Transverse colon (tissue), 4 donors: ENCODE results near the gene SLC3A2. TPM values are rescaled to one million over a fixed set of nuclear protein-coding genes. Genes with fewer than 3 reads are reported as not detected.

Experiments
- DNase-seq: peaks from one replicate; pipeline ENCODE4 v3.0.0-alpha.2; 2019
- H3K27ac ChIP-seq, 4 donors: fragments of 200-600 bp; sonication (generic); 2 replicates each; pipeline ENCODE4 v1.5.1; 2016 to 2018; ENCODE audit warnings: inconsistent platforms in 4 of 4
- H3K27me3 ChIP-seq: fragments of 200-600 bp; sonication (generic); 2 replicates; pipeline ENCODE4 v1.5.1; 2017; ENCODE audit warnings: inconsistent platforms
- H3K36me3 ChIP-seq, 4 donors: fragments of 200-600 bp; sonication (generic); 2 replicates each; pipeline ENCODE4 v1.5.1; 2017 to 2019; ENCODE audit warnings: inconsistent platforms in 4 of 4
- H3K4me1 ChIP-seq, 4 donors: fragments of 200-600 bp; sonication (generic); 2 replicates each; pipeline ENCODE4 v1.5.1; 2017 to 2020; ENCODE audit warnings: inconsistent platforms in 4 of 4
- H3K4me3 ChIP-seq, 4 donors: fragments of 200-600 bp; sonication (generic); 1 replicate in 1 of 4; 2 replicates in 3 of 4; pipeline versions ENCODE4 v1.5.1 to v1.6.1; 2017 to 2019; ENCODE audit warnings: inconsistent platforms in 4 of 4
- H3K9me3 ChIP-seq, 2 donors: fragments of 200-600 bp; sonication (generic); 2 replicates each; pipeline ENCODE4 v1.5.1; 2017 to 2019; ENCODE audit warnings: inconsistent platforms in 2 of 2
- EP300 ChIP-seq: sonication (generic); formaldehyde crosslinking; IDR thresholded peaks from one replicate; pipeline ENCODE4 v1.6.1; 2017; ENCODE audit warnings: antibody characterized with exemption, low read depth
- POLR2A ChIP-seq: fragments of 450-650 bp; IDR thresholded peaks from one replicate; pipeline ENCODE4 v1.6.1; 2016; ENCODE audit warnings: antibody characterized with exemption, mild to moderate bottlenecking, moderate library complexity
- POLR2AphosphoS5 ChIP-seq, 3 donors: sonication (generic); formaldehyde crosslinking; IDR thresholded peaks; one replicate each; pipeline ENCODE4 v1.6.1; 2016; ENCODE audit warnings: antibody characterized with exemption in 3 of 3
- WGBS, 2 donors: methylation state at CpG; one replicate each; pipeline ENCODE4 v1.1.5; 2018; ENCODE audit warnings: low coverage in 1 of 2; 5-methylcytosine and 5-hydroxymethylcytosine counted together
- in situ Hi-C, 4 donors: fragments of 200-750 bp; cut with MboI; loops; one replicate each; pipeline versions ENCODE4 v1.15.0 to v1.15.1; 2017; ENCODE audit warnings: low sequenced_read_pairs in 3 of 4, low pct_ligation_motif_present in 1 of 4, low pct_unique_long_range_greater_than_20kb in 1 of 4
- intact Hi-C: fragments of 100-400 bp; cut with DNase I; formaldehyde crosslinking; loops from one replicate; pipeline ENCODE4 v1.15.1; 2023; ENCODE audit warnings: low total_unique reads
- total RNA-seq, 4 donors: library from RNA; depleted of rRNA; stranded (reverse); fragments of >200 nt; gene quantifications; one replicate each; pipeline ENCODE4 v1.1.0, GENCODE V29; 2016
- TF ChIP-seq, protein P1 (sequence below), 5 experiments: fragments of 200-600 bp in 3 of 5; fragments of 450-650 bp in 2 of 5; sonication (generic) in 3 of 5; IDR thresholded peaks; 1 replicate in 2 of 5; 2 replicates in 3 of 5; pipeline ENCODE4 v1.5.1; 2016 to 2017; ENCODE audit warnings: antibody characterized with exemption in 5 of 5, inconsistent platforms in 3 of 5, mild to moderate bottlenecking in 2 of 5, moderate library complexity in 1 of 5

The SLC3A2 gene
- total RNA-seq, 4 donors from 2014 or later, result 32.4 to 163 (median 129) TPM

DNA sequence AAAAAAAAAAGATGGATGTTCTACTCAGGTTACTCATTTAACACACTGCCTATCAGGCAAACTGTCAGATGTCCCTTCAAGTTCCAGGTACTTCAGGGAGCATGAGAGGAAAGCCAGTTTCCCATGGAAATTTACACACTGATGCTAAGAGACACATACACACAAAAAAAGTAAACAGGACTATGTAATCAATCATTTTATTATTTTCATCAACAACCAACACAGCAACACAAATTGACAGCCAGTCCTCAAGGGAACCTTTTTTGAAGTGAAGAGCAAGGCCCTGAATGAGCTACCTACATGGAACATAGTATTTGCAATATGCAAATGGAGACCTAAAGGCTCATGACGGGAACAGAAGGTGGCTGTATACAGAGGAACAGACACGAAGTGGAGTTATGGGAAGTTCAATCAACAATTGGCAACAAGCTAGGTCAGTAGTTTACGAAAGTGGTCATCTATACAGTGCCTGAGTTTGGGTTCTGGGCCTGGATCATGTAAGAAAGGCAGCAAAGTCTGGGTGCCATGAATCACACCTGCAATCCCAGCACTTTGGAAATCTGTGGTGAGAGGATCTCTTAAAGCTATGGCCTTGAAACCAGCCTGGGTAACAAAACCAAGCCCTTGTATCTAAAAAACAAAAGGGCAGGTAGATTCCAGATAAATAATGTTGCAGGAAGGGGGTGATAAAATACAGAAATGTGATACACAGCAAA, 28.7 kb upstream of the SLC3A2 start:
- H3K27me3 ChIP-seq, result no peaks in the 10 kb centered on the region
- peak in 1 of 3 donors; percentile 1 for TF ChIP-seq POLR2AphosphoS5 (IDR thresholded peaks at IDR 0.05)
- no peak for TF ChIP-seq POLR2A
- no peaks in the 10 kb centered on the region for H3K9me3 ChIP-seq
- peaks cover 11 to 32% (median 24%) of the 10 kb centered on the region in 4 donors for H3K4me1 ChIP-seq
- no peak overlapping the region for H3K27ac ChIP-seq
- intact Hi-C loops (no loop called here), in situ Hi-C loops (loop anchor here in 2 of 4 donors (25.0 kb wide), 2 partner anchors 265 to 465 kb away; partner anchors contain the start of gene TUT1 (in 1 of the 2))
- H3K4me3 ChIP-seq, result no peak overlapping the region
- 26 to 37% methylated on average over 3 of the region's 3 CpGs for WGBS, 2 donors
- DNase-seq, result no peak
- peaks cover 0 to 23% (median 10%) of the 10 kb centered on the region in 4 donors for H3K36me3 ChIP-seq

DNA sequence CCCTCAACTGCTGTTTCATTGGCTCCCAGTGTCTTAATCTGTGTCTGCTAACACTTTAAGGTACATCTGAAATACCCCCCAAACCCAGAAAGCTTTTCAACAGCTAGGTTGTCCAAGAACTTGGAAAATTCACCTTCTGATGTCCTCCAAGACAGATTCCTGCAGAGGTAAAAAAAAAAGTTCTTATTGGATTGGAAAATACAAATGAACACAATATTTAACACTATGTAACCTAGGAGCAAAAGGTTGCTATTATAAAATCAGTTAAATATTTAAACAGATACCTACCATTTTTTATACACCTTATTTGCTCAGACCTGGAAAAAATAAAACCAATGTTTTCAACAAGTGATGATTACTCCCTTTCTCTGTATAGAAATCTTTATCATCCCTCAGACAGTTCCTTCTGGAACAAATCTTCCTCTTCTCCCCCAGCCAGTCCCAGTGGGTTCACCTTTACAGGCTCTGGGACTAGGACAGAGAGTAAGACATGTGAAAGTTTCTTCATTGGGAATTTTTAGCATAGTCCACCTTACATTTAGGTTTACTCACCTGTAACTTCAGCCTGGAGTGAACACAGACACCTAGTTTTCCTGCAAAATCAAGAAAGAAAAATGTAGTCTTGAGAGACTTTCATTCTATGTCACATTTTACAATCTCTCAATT, 28.0 kb upstream of the SLC3A2 start:
- in situ Hi-C loops, result loop anchor here in 2 of 4 donors (25.0 kb wide), 2 partner anchors 265 to 465 kb away; partner anchors contain the start of gene TUT1 (in 1 of the 2)
- Histone ChIP-seq H3K27ac (no peak overlapping the region), H3K9me3 (no peaks in the 10 kb centered on the region), H3K4me3 (no peak overlapping the region), H3K27me3 (no peaks in the 10 kb centered on the region), H3K36me3 (peaks cover 0 to 23% (median 10%) of the 10 kb centered on the region in 4 donors), H3K4me1 (peaks cover 11 to 39% (median 24%) of the 10 kb centered on the region in 4 donors)
- TF ChIP-seq, protein P1, sequence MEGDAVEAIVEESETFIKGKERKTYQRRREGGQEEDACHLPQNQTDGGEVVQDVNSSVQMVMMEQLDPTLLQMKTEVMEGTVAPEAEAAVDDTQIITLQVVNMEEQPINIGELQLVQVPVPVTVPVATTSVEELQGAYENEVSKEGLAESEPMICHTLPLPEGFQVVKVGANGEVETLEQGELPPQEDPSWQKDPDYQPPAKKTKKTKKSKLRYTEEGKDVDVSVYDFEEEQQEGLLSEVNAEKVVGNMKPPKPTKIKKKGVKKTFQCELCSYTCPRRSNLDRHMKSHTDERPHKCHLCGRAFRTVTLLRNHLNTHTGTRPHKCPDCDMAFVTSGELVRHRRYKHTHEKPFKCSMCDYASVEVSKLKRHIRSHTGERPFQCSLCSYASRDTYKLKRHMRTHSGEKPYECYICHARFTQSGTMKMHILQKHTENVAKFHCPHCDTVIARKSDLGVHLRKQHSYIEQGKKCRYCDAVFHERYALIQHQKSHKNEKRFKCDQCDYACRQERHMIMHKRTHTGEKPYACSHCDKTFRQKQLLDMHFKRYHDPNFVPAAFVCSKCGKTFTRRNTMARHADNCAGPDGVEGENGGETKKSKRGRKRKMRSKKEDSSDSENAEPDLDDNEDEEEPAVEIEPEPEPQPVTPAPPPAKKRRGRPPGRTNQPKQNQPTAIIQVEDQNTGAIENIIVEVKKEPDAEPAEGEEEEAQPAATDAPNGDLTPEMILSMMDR (IDR thresholded peaks at IDR 0.05), result no peak
- TF ChIP-seq POLR2A, result no peak
- TF ChIP-seq EP300, result no peak
- no peak for TF ChIP-seq POLR2AphosphoS5 (IDR thresholded peaks at IDR 0.05)
- no peak for DNase-seq
- intact Hi-C loops, result loop anchor here (1.0 kb wide), 1 partner anchor 25 kb away; no protein-coding TSS in a partner anchor

DNA sequence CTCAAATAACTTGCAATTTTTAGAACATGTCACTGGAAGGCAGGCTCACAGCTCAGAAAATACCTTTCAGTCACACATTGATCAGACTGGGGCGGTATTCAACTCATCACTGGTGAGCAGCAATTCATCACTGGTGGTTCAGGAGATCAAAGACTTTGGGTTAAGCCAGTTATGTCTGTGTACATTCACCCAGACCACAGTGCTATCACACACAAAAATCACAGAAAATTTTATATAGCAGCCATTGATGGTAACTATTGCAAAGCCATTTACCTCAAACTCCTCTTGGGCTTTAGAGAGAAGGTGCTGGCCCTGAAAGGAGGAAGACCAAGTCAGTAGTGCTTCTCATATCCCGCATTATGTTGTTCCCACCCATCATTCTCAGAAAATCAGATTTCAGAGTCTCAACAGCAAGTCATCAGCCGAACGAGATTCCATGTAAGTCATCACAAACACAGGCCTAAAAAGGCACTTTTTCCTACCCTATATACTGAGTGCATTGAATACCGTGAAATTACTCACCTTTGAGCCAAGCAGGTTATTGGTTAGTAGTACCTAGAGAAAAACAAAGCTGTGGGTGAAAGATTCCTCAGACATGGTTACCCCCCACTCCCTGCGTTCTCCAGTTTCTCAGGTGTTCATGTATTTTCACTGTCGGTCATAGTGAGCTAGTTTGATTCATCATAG, 27.3 kb upstream of the SLC3A2 start:
- Histone ChIP-seq H3K9me3 (no peaks in the 10 kb centered on the region), H3K27ac (peak overlapping the region in 1 of 4 donors; percentile 85), H3K4me1 (peaks cover 11 to 43% (median 24%) of the 10 kb centered on the region in 4 donors), H3K36me3 (peaks cover 0 to 23% (median 10%) of the 10 kb centered on the region in 4 donors), H3K4me3 (peak overlapping the region in 2 of 4 donors; percentile 70 to 74), H3K27me3 (no peaks in the 10 kb centered on the region)
- DNase-seq, result no peak
- in situ Hi-C loops (loop anchor here in 2 of 4 donors (25.0 kb wide), 2 partner anchors 266 to 466 kb away; partner anchors contain the start of gene TUT1 (in 1 of the 2)), intact Hi-C loops (loop anchor here (1.0 kb wide), 1 partner anchor 26 kb away; no protein-coding TSS in a partner anchor)
- TF ChIP-seq POLR2A, result no peak
- no peak for TF ChIP-seq EP300
- no peak for TF ChIP-seq POLR2AphosphoS5 (IDR thresholded peaks at IDR 0.05)
- TF ChIP-seq, protein P1 (IDR thresholded peaks at IDR 0.05), result no peak
- WGBS, 2 donors, result 42 to 70% methylated on average over 2 to 7 of the region's 7 CpGs

DNA sequence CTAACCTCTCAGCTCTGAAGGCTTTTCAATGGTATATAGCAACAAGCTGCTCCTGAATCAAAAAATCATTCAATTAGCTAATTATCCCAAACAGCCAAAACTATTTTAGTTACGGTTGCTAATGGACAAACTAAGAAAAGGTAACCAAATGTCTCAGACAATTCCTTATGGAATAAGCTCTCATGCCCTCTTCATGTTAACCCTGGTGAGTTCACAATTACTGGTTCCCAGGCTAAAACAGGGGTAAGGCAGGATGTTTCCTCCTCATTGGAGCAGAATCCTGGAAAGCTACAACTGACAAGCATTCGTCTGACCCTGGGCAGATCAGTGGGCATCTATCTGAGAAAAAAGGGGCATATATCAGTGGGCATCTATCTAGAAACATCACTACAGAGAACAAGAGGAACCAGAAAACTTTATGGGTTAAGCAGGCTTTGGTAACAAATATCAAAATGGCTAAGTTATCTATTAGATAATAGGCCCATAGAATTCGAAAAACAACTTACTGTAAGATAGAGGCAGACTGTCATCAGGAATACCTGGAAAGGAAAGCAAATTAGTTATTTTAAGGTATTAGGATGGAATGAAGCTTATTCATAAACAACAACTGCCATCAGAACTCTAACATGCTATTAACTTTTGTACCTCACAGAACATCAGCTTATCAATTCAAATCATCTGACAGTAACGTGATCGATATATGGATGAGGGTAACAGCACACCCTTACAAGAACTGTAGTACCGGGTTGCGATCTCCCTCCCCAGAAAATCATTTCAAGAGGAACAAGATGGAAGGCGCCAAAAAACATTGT, 26.5 kb upstream of the SLC3A2 start:
- intact Hi-C loops, result no loop called here
- no peak for TF ChIP-seq POLR2AphosphoS5 (IDR thresholded peaks at IDR 0.05)
- H3K36me3 ChIP-seq, result peaks cover 0 to 23% (median 10%) of the 10 kb centered on the region in 4 donors
- no peak for DNase-seq
- in situ Hi-C loops, result loop anchor here in 2 of 4 donors (25.0 kb wide), 2 partner anchors 267 to 467 kb away; partner anchors contain the start of gene TUT1 (in 1 of the 2)
- H3K27me3 ChIP-seq, result no peaks in the 10 kb centered on the region
- peak overlapping the region; percentile 83 to 89 (median 85) for H3K27ac ChIP-seq
- WGBS, 2 donors, result 2 to 10% methylated on average over 7 to 8 of the region's 8 CpGs
- H3K4me1 ChIP-seq, result peaks cover 11 to 43% (median 24%) of the 10 kb centered on the region in 4 donors
- H3K4me3 ChIP-seq, result peak overlapping the region in 3 of 4 donors; percentile 70 to 74 (median 71)
- H3K9me3 ChIP-seq, result no peaks in the 10 kb centered on the region
